DOHH2 (cell line): ENCODE results near the gene KIZ.
"Not testable (repeated sequence)": the region's sequence is repeated elsewhere in the genome, so short reads cannot be mapped to it uniquely, and the experiment has no call there.

Experiments used
- EZH2phosphoT487 ChIP-seq: fragments of 200-600 bp; sonication (generic); IDR thresholded peaks from 2 replicates; pipeline ENCODE4 v1.6.1; 2017; ENCODE audit warnings: borderline replicate concordance, mild to moderate bottlenecking, antibody characterized with exemption, low read length, moderate library complexity, mixed read lengths
- TF ChIP-seq, protein P1 (sequence below): fragments of 200-600 bp; sonication (generic); IDR thresholded peaks from one replicate; pipeline ENCODE4 v1.5.1; 2014; ENCODE audit warnings: antibody characterized with exemption, mild to moderate bottlenecking, low read depth, low read length; ENCODE audit not compliant: poor library complexity, severe bottlenecking

- TF ChIP-seq, protein P1, sequence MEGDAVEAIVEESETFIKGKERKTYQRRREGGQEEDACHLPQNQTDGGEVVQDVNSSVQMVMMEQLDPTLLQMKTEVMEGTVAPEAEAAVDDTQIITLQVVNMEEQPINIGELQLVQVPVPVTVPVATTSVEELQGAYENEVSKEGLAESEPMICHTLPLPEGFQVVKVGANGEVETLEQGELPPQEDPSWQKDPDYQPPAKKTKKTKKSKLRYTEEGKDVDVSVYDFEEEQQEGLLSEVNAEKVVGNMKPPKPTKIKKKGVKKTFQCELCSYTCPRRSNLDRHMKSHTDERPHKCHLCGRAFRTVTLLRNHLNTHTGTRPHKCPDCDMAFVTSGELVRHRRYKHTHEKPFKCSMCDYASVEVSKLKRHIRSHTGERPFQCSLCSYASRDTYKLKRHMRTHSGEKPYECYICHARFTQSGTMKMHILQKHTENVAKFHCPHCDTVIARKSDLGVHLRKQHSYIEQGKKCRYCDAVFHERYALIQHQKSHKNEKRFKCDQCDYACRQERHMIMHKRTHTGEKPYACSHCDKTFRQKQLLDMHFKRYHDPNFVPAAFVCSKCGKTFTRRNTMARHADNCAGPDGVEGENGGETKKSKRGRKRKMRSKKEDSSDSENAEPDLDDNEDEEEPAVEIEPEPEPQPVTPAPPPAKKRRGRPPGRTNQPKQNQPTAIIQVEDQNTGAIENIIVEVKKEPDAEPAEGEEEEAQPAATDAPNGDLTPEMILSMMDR: not testable (repeated sequence)
- not testable (repeated sequence) for TF ChIP-seq EZH2phosphoT487
These were observed 121.8 kb downstream of the KIZ start for GRCh38 chr20:21247603-21248095.
